K562 (cell line): ENCODE results near the gene KRTAP5-4. TPM values are rescaled to one million over a fixed set of nuclear protein-coding genes. Genes with fewer than 3 reads are reported as not detected.

Experiments used
- ATAC-seq: fragments of 200-7000 bp; cut with Tn5 transposase; 3 replicates; pipeline ENCODE4 v1.9.1; 2020; ENCODE audit warnings: moderate library complexity
- BruUV-seq: library from RNA; stranded (reverse); fragments of 400-500 nt; replicated peaks from 2 replicates; lab custom pipeline; 2021; lab: Mats Ljungman, UMichigan
- CTCF ChIA-PET: fragments of 300-600 bp; formaldehyde crosslinking; extraction: SDS; loops from one replicate; lab custom pipeline; 2021; ENCODE audit warnings: low intra/inter-chr PET ratio; lab: Yijun Ruan, JAX
- POLR2A ChIA-PET: fragments of 300-600, 350-650 bp; sonication (Branson Sonifier 250); formaldehyde crosslinking; extraction: SDS; loops from one replicate; lab custom pipeline; 2021; ENCODE audit warnings: antibody characterized with exemption, inconsistent platforms; lab: Yijun Ruan, JAX
- DNase-seq, 4 experiments: peaks; one replicate each; pipeline versions ENCODE4 v3.0.0 to v3.0.0-alpha.2; 2011 to 2018; ENCODE audit warnings: low spot score in 3 of 4, mixed read lengths in 3 of 4; ENCODE audit errors: extremely low read depth in 1 of 4
- FAIRE-seq: peaks from 2 replicates; lab custom pipeline; 2011; peaks lifted over from hg19 to GRCh38; lab: Jason Lieb, UNC
- H2AFZ ChIP-seq: 2 replicates; pipeline ENCODE4 v1.6.0; 2011; ENCODE audit warnings: low read depth, low read length, control low read depth, inconsistent platforms
- H3K27ac ChIP-seq: fragments of 200-600 bp; 3 replicates; pipeline ENCODE4 v1.8.0; 2011; ENCODE audit warnings: low read depth, mild to moderate bottlenecking, control low read depth, inconsistent platforms, low read length, moderate library complexity, mixed read lengths; ENCODE audit errors: extremely low read depth
- H3K27me3 ChIP-seq, 2 experiments: fragments of 300-600 bp in 1 of 2; 2 replicates in 1 of 2; 3 replicates in 1 of 2; pipeline versions ENCODE4 v1.6.0 to v1.8.0; 2011; ENCODE audit warnings: inconsistent platforms in 2 of 2, low read length in 2 of 2, mild to moderate bottlenecking in 1 of 2, mixed read lengths in 1 of 2, moderate library complexity in 1 of 2; ENCODE audit not compliant: control insufficient read depth in 2 of 2, insufficient read depth in 2 of 2
- H3K36me3 ChIP-seq: fragments of 300-600 bp; 3 replicates; pipeline ENCODE4 v1.8.0; 2011; ENCODE audit warnings: mild to moderate bottlenecking, low read length, inconsistent platforms; ENCODE audit not compliant: control insufficient read depth, insufficient read depth
- H3K4me1 ChIP-seq, 2 experiments: fragments of 200-600 bp in 1 of 2; replicated peaks in 1 of 2; 2 replicates in 1 of 2; 3 replicates in 1 of 2; pipeline versions ENCODE4 v1.5.1 to v1.8.0; 2011; ENCODE audit warnings: inconsistent platforms in 2 of 2, low read length in 2 of 2, mild to moderate bottlenecking in 1 of 2, mixed read lengths in 1 of 2, moderate library complexity in 1 of 2; ENCODE audit not compliant: control insufficient read depth in 2 of 2, insufficient read depth in 2 of 2
- H3K4me2 ChIP-seq: 2 replicates; pipeline ENCODE4 v1.6.1; 2011; ENCODE audit warnings: low read length, control low read depth, inconsistent platforms, mixed read lengths; ENCODE audit not compliant: insufficient read depth
- H3K4me3 ChIP-seq: fragments of 200-600 bp; sonication (generic), shearing (Covaris generic); 2 replicates; pipeline ENCODE4 v1.5.1; 2016; ENCODE audit warnings: control low read depth, inconsistent platforms
- H3K79me2 ChIP-seq: fragments of 200-600 bp; 3 replicates; pipeline ENCODE4 v1.8.0; 2011; ENCODE audit warnings: low read length, inconsistent platforms; ENCODE audit not compliant: control insufficient read depth, insufficient read depth
- H3K9ac ChIP-seq, 2 experiments: 2 replicates each; pipeline versions ENCODE4 v1.6.0 to v1.6.1; 2011; ENCODE audit warnings: low read depth in 2 of 2, low read length in 2 of 2, control low read depth in 1 of 2, inconsistent platforms in 1 of 2, mild to moderate bottlenecking in 1 of 2, mixed read lengths in 1 of 2; ENCODE audit not compliant: insufficient read depth in 1 of 2
- H3K9me1 ChIP-seq: one replicate; pipeline ENCODE4 v1.6.0; 2011; ENCODE audit warnings: inconsistent platforms, mild to moderate bottlenecking, low read length, moderate library complexity; ENCODE audit not compliant: control insufficient read depth, insufficient read depth
- H3K9me3 ChIP-seq: replicated peaks from 2 replicates; pipeline ENCODE4 v1.5.1; 2011; ENCODE audit warnings: low read depth, low read length, inconsistent platforms; ENCODE audit not compliant: control insufficient read depth, insufficient read depth
- H4K20me1 ChIP-seq: replicated peaks from 2 replicates; pipeline ENCODE4 v1.6.1; 2011; ENCODE audit warnings: low read length, inconsistent platforms, mixed read lengths; ENCODE audit not compliant: control insufficient read depth, insufficient read depth
- CTBP1 ChIP-seq: fragments of 450-650 bp; IDR thresholded peaks from 2 replicates; pipeline ENCODE4 v1.6.1; 2016; ENCODE audit warnings: borderline replicate concordance
- FOXK2 ChIP-seq, 2 experiments: fragments of 450-650 bp; IDR thresholded peaks in 1 of 2; conservative IDR thresholded peaks in 1 of 2; 2 replicates each; pipeline ENCODE4 v1.6.1; 2016; ENCODE audit warnings: low read depth in 2 of 2, mild to moderate bottlenecking in 1 of 2
- PYGO2 ChIP-seq: fragments of 450-650 bp; IDR thresholded peaks from 2 replicates; pipeline ENCODE4 v1.6.1; 2016; ENCODE audit warnings: mild to moderate bottlenecking, missing genetic modification characterization, moderate library complexity, missing compliant biosample characterization
- RUNX1 ChIP-seq: sonication (generic); IDR thresholded peaks from 2 replicates; pipeline ENCODE4 v1.6.1; 2016; ENCODE audit warnings: antibody characterized with exemption, low read depth
- XRCC3 ChIP-seq: fragments of 450-650 bp; IDR thresholded peaks from 2 replicates; pipeline ENCODE4 v1.6.1; 2017; ENCODE audit warnings: mild to moderate bottlenecking, moderate library complexity
- ZNF134 ChIP-seq: fragments of 250-450 bp; sonication (Bioruptor Pico); conservative IDR thresholded peaks from 2 replicates; pipeline ENCODE4 v1.4.0; 2020
- ZNF644 ChIP-seq: fragments of 200-800 bp; sonication (Bioruptor generic); IDR thresholded peaks from 2 replicates; pipeline ENCODE4 v1.6.1; 2016; ENCODE audit warnings: low read depth, missing genetic modification characterization, missing compliant biosample characterization
- WGBS: fragments of 100-300 bp; shearing (Covaris generic); methylation state at CpG from one replicate; pipeline ENCODE4 v1.1.6; 2016; ENCODE audit warnings: low coverage, mixed read lengths; ENCODE audit not compliant: insufficient coverage; ENCODE audit errors: missing lambda C conversion rate; 5-methylcytosine and 5-hydroxymethylcytosine counted together
- in situ Hi-C: fragments of 300-500 bp; cut with MboI; formaldehyde crosslinking; loops from 4 replicates; pipeline ENCODE4 v1.15.0; 2018; ENCODE audit warnings: inconsistent platforms, mixed read lengths
- intact Hi-C: fragments of 100-400 bp; cut with micrococcal nuclease; formaldehyde crosslinking; loops from 2 replicates; pipeline ENCODE4 v1.14.2; 2022
- polyA plus RNA-seq, 8 experiments: library from polyadenylated mRNA; depleted of rRNA in 4 of 8; stranded (reverse) in 5 of 8; unstranded in 3 of 8; fragments of >200 nt; fragmentation: Nextera tagmentation in 2 of 8; fragmentation: Illumina TruSeq in 1 of 8; extraction: Ambion mirVana in 2 of 8; extraction: Trizol in 1 of 8; gene quantifications; 2 replicates each; pipeline versions ENCODE4 v1.2.1 to v1.2.3, GENCODE V29; 2011 to 2014; ENCODE audit warnings: inconsistent platforms in 1 of 8, missing spikeins in 1 of 8
- total RNA-seq, 7 experiments: library from RNA; depleted of rRNA in 6 of 7; stranded (reverse); fragments of >200 nt in 6 of 7; fragmentation: Illumina TruSeq in 2 of 7; extraction: Trizol in 2 of 7; gene quantifications; 2 replicates each; pipeline versions ENCODE4 v1.2.1 to v1.2.3, GENCODE V29; 2011 to 2021; ENCODE audit warnings: low replicate concordance in 1 of 7
- TF ChIP-seq, protein P1 (sequence below): fragments of 450-650 bp; IDR thresholded peaks from 2 replicates; pipeline ENCODE4 v1.6.1; 2014; ENCODE audit warnings: low read depth, mild to moderate bottlenecking, moderate library complexity, borderline replicate concordance
- TF ChIP-seq, protein P2 (sequence below), 3 experiments: fragments of 200-800 bp in 1 of 3; sonication (Bioruptor generic) in 1 of 3; sonication (generic) in 1 of 3; formaldehyde crosslinking in 1 of 3; IDR thresholded peaks; 2 replicates each; pipeline versions ENCODE4 v1.6.1 to v1.8.0; 2016 to 2022; ENCODE audit warnings: mild to moderate bottlenecking in 2 of 3, missing compliant biosample characterization in 2 of 3, missing genetic modification characterization in 2 of 3, missing genetic modification reagents in 1 of 3

KRTAP5-4 gene
- total and polyA plus RNA-seq, 9 of the 15 experiments (the other 6 are each of a cell fraction or from before 2014, with no cell fraction given), result not detected

DNA sequence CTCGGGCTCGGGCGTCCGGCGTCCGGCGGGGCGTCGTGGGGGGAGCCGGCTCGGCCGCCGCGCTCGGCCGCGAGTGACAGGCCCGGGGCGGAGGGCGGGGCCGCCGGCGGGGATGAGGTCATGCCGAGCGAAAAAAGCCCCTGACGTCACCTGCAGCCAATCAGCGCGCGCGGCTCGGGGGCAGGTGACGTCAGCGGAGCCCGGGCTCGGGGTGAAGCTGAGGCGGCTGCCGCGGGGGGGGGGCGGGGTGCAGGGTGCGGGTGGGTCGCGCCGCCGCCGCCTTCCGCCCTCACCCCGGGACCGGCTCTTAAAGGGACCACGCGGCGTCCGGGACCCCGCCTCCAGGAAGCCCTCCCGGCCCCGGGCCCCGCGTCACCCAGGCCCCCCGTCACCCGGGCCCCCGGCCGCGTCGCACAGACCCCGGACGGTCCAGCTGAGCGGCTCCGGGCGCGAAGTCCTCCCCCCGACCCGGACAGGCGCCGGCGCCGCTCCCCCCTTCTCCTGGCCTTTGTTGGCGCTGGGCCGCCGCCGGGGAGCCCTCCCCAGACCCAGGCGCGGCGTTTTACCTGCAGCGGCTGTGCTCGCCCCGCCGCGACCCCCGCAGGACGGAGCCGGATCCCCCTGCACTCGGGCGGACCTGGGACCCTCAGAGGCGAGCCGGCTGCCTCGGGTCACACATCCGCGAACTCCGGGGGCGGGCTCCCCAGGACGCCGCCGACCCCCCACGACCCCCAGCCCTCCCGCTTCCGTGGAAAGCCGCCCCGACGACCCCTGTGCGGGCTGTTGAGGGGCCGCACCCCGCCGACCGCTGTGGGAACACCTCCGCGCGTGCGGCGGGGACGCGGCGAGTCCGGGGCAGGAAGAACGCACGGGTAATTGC, 49.5 kb downstream of the KRTAP5-4 start, which contains the start of gene DUSP8 (continued):
- TF ChIP-seq, protein P1, sequence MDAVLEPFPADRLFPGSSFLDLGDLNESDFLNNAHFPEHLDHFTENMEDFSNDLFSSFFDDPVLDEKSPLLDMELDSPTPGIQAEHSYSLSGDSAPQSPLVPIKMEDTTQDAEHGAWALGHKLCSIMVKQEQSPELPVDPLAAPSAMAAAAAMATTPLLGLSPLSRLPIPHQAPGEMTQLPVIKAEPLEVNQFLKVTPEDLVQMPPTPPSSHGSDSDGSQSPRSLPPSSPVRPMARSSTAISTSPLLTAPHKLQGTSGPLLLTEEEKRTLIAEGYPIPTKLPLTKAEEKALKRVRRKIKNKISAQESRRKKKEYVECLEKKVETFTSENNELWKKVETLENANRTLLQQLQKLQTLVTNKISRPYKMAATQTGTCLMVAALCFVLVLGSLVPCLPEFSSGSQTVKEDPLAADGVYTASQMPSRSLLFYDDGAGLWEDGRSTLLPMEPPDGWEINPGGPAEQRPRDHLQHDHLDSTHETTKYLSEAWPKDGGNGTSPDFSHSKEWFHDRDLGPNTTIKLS, result no peak
- no peak for TF ChIP-seq RUNX1
- TF ChIP-seq FOXK2 (conservative IDR thresholded peaks at IDR 0.05 in 1 of 2, IDR thresholded peaks at IDR 0.05 in 1 of 2; ENCODE audit: low read depth in 2 of 2), result no peak
- TF ChIP-seq ZNF134 (CRISPR knock-in tag), result no peak
- 0 out of 2 replicates have a peak, but pooled peaks have one; percentile 34 for TF ChIP-seq CTBP1
- TF ChIP-seq XRCC3, result no peak

DNA sequence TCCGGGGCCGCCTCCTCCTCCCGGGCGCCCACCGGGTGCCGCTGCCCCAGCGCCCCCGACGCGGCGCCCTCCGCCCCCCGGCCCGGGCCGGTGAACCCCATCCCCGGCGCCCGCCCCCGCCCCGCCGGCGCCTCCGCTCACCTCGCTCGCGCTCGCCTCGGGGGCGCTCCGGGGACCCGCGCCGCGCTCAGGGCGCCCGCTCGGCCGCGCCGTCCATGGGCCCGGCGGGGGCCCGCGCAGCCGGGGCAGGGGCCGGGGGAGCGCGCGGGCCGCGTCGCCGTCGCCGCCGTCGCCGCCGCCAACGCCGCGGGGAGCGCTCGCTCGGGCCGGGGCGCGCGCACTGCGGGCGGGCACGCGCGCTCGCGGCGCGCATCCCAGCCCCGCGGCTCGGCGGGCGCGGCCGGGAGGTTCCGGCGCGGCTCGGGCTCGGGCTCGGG, 50.2 kb downstream of the KRTAP5-4 start:
- intact Hi-C loops (loop anchor here (5.0 to 10.0 kb wide), 3 partner anchors 117 to 457 kb away; no protein-coding TSS in a partner anchor), in situ Hi-C loops (no loop called here)
- TF ChIP-seq, protein P2, sequence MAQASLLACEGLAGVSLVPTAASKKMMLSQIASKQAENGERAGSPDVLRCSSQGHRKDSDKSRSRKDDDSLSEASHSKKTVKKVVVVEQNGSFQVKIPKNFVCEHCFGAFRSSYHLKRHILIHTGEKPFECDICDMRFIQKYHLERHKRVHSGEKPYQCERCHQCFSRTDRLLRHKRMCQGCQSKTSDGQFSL (CRISPR knock-in tag; IDR thresholded peaks at IDR 0.05), result no peak
- TF ChIP-seq, protein P2 (tag; IDR thresholded peaks at IDR 0.05), result 0 out of 4 replicates have a peak, but pooled peaks of 1 of the 2 experiments have one; percentile 2
- TF ChIP-seq ZNF644 (0 out of 2 replicates have a peak, but pooled peaks have one; percentile 48), PYGO2 (tag) (no peak)
- Histone ChIP-seq H3K4me3 (peak overlapping the region; percentile 28), H3K4me1 (peaks cover 0 to 46% of the 10 kb centered on the region in 2 experiments; a peak in 3 of 5 replicates), H3K27me3 (peaks cover 0 to 18% of the 10 kb centered on the region in 2 experiments; a peak in 3 of 5 replicates), H2AFZ (no peak overlapping the region), H3K9me1 (peaks cover 3% of the 10 kb centered on the region), H4K20me1 (peaks cover 36% of the 10 kb centered on the region), H3K4me2 (no peak overlapping the region), H3K9ac (peak overlapping the region; percentile 34 to 74; a peak in 3 of 4 replicates), H3K9me3 (no peaks in the 10 kb centered on the region), H3K79me2 (no peaks in the 10 kb centered on the region), H3K36me3 (no peaks in the 10 kb centered on the region), H3K27ac (no peak overlapping the region)
- ATAC-seq (no peak), FAIRE-seq (no peak), DNase-seq (no peak)
- ChIA-PET POLR2A (interaction anchor here (0.7 to 1.0 kb wide), 2 partner anchors 21 to 291 kb away, joined by 3 read pairs; no protein-coding TSS in a partner anchor), CTCF (interaction anchor here (0.7 kb wide), 1 partner anchor 370 kb away, joined by 4 read pairs; no protein-coding TSS in a partner anchor)
- under 1% methylated on average over 16 of the region's 91 CpGs for WGBS
- no TSS peak for BruUV-seq
